ENCODE data around the gene CXCR1.
"Not testable (repeated sequence)": the region's sequence is repeated elsewhere in the genome, so short reads cannot be mapped to it uniquely, and the experiment has no call there.

CXCR1 gene

GRCh38 chr2:218180467-218181114 lies 13.8 kb upstream of the CXCR1 start:
- no peak for DNase-seq (ENCODE audit: low read depth in 2 of 2)
- H3K4me3 ChIP-seq (replicated peaks in 1 of 2; ENCODE audit: low read depth in 2 of 2, low read length in 2 of 2): no peak overlapping the region
- TF ChIP-seq CTCF (IDR thresholded peaks at IDR 0.05; ENCODE audit: low read depth, low read length): no peak

GRCh38 chr2:218179782-218180181 lies 13.0 kb upstream of the CXCR1 start:
- TF ChIP-seq CTCF (IDR thresholded peaks at IDR 0.05; ENCODE audit: low read depth, low read length): no peak
- H3K4me3 ChIP-seq (replicated peaks in 1 of 2; ENCODE audit: low read depth in 2 of 2, low read length in 2 of 2): no peak overlapping the region
- DNase-seq (ENCODE audit: low read depth in 2 of 2): no peak

GRCh38 chr2:218172845-218173244 lies 6.1 kb upstream of the CXCR1 start:
- H3K4me3 ChIP-seq (replicated peaks in 1 of 2; ENCODE audit: low read depth in 2 of 2, low read length in 2 of 2): no peak overlapping the region
- no peak for DNase-seq (ENCODE audit: low read depth in 2 of 2)
- TF ChIP-seq CTCF (IDR thresholded peaks at IDR 0.05; ENCODE audit: low read depth, low read length): no peak

GRCh38 chr2:218171744-218172143 lies 5.0 kb upstream of the CXCR1 start:
- not testable (repeated sequence) for H3K4me3 ChIP-seq (replicated peaks in 1 of 2; ENCODE audit: low read depth in 2 of 2, low read length in 2 of 2); DNase-seq (ENCODE audit: low read depth in 2 of 2)

- no peak for TF ChIP-seq CTCF (IDR thresholded peaks at IDR 0.05; ENCODE audit: low read depth, low read length)
- no peak for DNase-seq (ENCODE audit: low read depth in 2 of 2)
- H3K4me3 ChIP-seq (replicated peaks in 1 of 2; ENCODE audit: low read depth in 2 of 2, low read length in 2 of 2): no peak overlapping the region
These were observed 3.2 kb upstream of the CXCR1 start for GRCh38 chr2:218169757-218170546.

- DNase-seq (ENCODE audit: low read depth in 2 of 2): peak; percentile 39 to 55
- H3K4me3 ChIP-seq (replicated peaks in 1 of 2; ENCODE audit: low read depth in 2 of 2, low read length in 2 of 2): no peak overlapping the region
- peak; percentile 79 for TF ChIP-seq CTCF (IDR thresholded peaks at IDR 0.05; ENCODE audit: low read depth, low read length)
These were observed 2.1 kb upstream of the CXCR1 start for GRCh38 chr2:218168635-218169462.

- H3K4me3 ChIP-seq (replicated peaks in 1 of 2; ENCODE audit: low read depth in 2 of 2, low read length in 2 of 2): no peak overlapping the region
- no peak for DNase-seq (ENCODE audit: low read depth in 2 of 2)
- TF ChIP-seq CTCF (IDR thresholded peaks at IDR 0.05; ENCODE audit: low read depth, low read length): no peak
These were observed 1.3 kb upstream of the CXCR1 start for GRCh38 chr2:218168016-218168415.

Data from cardiac fibroblast (primary cell).